PC-3 (cell line): ENCODE measurements around the gene KIF2A.

Experiments
- EZH2phosphoT487 ChIP-seq: fragments of 300-600 bp; sonication (generic); IDR thresholded peaks from 2 replicates; pipeline ENCODE4 v1.6.1; 2018; ENCODE audit warnings: mild to moderate bottlenecking, antibody characterized with exemption, low read length, borderline replicate concordance
- TF ChIP-seq, protein P1 (sequence below): fragments of 300-600 bp; sonication (generic); conservative IDR thresholded peaks from 2 replicates; pipeline ENCODE4 v1.5.1; 2017; ENCODE audit warnings: antibody characterized with exemption, low read depth, mild to moderate bottlenecking, low read length

DNA sequence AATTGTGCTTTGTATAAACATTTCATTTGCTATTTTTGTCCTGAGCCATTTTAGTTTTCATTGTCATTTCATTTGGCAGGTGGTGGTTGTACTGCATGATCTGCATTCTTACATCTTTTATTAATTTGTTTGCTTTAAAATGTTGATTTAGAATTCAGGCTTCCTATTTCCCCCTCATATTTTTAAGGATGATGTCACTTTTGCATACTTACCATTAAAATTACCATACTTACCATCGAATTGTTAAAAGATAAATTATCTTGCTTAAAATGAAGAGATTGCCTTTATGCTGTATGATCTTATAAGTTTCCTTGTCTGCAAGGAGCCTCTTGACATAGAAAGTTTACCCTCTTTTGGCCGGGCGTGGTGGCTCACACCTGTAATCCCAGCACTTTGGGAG lies 66.6 kb downstream of the KIF2A start:
- TF ChIP-seq, protein P1, sequence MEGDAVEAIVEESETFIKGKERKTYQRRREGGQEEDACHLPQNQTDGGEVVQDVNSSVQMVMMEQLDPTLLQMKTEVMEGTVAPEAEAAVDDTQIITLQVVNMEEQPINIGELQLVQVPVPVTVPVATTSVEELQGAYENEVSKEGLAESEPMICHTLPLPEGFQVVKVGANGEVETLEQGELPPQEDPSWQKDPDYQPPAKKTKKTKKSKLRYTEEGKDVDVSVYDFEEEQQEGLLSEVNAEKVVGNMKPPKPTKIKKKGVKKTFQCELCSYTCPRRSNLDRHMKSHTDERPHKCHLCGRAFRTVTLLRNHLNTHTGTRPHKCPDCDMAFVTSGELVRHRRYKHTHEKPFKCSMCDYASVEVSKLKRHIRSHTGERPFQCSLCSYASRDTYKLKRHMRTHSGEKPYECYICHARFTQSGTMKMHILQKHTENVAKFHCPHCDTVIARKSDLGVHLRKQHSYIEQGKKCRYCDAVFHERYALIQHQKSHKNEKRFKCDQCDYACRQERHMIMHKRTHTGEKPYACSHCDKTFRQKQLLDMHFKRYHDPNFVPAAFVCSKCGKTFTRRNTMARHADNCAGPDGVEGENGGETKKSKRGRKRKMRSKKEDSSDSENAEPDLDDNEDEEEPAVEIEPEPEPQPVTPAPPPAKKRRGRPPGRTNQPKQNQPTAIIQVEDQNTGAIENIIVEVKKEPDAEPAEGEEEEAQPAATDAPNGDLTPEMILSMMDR, result no peak
- TF ChIP-seq EZH2phosphoT487, result no peak
